HG02798 (cell line): Measurements from ENCODE around the gene BGN.

Experiments
- ATAC-seq: cut with Tn5 transposase; IDR thresholded peaks from one replicate; pipeline ENCODE4 v1.9.1; 2021; ENCODE audit warnings: mild to moderate bottlenecking; ENCODE audit not compliant: unreplicated experiment, poor library complexity

Gene BGN

GRCh38 chrX:153501530-153501929 is 6.8 kb downstream of the BGN start:
- ATAC-seq, result no peak

DNA sequence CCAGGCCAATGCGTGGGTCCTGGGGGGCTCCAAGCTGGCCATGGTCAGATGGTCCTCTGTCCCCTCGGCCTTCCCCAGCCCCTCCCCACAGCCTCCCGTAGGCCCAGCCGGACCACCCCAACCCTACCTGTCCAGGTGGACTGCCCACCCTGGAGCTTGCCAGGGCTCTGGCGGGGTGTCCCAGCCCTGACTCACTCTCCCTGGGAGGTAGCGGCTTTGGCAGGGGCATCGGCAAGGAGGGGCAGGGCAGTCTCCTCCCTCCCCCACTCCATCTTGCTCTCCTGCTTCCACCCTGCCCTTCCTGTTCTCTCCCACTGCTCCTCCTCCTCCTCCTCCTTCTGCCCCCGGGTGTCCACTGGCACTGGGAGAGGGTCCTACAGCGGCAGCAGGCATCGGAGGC is 7.4 kb downstream of the BGN start:
- no peak for ATAC-seq

DNA sequence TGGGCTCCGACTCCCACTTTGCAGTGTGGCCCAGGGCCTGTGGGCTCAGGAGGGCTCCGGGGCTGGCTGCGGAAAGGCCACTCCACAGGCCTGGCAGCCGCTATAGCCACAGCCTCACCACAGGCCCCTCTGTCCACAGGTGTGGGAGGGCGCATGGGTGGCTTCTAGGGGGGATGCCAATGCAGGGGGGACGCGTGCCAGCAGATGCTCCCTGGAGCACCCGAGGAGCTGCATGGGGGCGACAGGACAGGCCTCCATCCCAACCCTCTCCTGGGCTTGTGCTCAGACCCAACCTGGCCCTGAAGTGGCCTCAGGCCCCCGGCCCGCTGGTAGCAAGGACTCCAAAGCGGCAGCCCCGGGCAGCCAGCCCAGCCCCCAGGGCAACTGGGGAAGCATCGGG is 8.0 kb downstream of the BGN start:
- no peak for ATAC-seq

DNA sequence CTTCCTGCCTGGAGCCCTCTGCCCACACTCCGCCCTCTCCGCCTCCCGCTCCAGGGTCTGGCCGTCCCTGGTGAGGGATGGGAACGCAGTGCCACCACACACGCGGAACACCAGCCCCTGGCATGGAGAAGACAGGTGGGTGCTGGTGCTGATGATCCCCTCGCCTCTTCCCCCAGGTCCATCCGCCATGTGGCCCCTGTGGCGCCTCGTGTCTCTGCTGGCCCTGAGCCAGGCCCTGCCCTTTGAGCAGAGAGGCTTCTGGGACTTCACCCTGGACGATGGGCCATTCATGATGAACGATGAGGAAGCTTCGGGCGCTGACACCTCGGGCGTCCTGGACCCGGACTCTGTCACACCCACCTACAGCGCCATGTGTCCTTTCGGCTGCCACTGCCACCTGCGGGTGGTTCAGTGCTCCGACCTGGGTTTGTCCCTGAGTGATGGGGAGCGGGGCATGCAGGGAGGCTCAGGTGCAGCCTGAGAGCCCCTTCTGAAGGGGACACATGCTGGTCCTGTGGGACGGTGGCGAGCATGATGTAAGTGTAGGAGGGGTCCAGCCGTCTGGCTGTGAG is 9.8 kb downstream of the BGN start:
- ATAC-seq, result no peak

GRCh38 chrX:153505361-153505760 is 10.6 kb downstream of the BGN start:
- ATAC-seq, result no peak

DNA sequence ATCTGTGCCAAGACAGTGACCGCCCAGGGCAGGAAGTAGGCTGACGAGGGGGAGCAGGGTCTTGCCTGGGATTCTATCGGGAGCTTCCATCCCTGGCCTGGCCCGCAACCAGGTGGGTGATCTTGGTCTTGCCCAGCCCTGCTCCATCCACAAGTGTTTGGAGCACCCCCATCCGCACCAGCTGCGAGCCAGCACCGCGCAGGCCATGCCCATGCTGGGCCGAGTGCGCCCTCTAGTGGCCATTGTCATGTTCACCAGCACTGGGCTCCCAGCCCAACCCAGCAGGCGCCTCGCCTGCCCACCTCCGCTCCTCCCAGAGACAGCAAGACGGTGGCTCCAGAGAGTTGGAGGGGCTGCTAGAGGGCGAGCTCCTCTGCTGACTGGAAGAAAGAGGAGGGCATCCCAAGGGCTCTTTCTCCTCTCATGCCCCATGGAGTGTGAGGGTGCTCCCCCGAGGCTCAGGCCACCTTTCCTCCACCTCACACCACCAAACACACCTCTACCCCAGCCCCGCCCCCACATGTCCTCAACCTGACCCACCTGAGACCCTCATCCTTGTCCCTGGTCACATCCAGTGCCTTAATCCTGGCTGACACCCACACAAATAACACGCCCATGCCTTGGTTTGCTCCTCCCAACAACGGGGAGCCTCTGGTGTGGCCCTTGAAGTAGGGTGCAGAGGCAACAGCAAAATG is 12.9 kb downstream of the BGN start:
- peak; percentile 91 for ATAC-seq

DNA sequence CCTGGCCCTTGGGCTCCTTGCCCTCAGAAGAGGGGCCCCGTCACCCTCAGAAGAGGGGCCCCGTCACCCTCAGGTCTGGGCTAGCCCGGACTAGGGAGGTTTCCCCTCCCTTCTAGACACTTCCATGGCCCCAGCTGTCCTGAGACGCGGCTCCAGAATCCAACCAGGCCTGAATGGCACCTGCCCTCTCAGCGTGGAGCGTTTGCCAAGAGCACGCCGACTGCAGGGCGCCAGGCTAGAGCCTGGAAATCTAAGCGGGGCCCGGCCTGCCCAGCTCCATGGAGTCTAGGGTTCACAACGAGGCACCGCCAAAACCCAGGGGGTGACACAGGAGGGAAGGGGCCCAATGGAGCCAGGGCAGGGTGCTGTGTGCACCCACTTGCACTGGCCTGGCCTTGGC is 14.8 kb downstream of the BGN start:
- ATAC-seq, result no peak

DNA sequence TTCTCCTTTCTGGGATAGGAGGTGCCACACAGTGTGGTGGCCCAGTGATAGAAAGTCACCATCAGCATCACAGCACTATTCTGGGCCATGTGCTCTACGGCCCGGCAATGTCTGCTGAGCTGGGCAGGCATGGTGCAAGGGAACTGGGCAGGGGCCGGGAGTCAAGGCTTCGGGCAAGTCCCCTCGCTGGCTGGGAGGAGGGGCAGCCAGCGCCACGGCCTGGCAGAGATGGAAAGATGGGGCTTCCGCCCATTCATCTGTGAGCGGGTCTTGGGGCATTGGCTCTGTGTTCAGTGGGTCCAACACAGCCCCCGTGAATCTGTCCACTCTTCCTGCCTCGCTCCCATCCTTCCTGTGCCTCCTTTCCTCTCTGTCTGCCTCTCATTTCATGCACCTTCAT is 15.6 kb downstream of the BGN start:
- ATAC-seq, result no peak

GRCh38 chrX:153511784-153512500 is 17.2 kb downstream of the BGN start:
- ATAC-seq, result no peak

GRCh38 chrX:153512501-153512893 is 17.7 kb downstream of the BGN start:
- ATAC-seq, result no peak

- no peak for ATAC-seq
Observed at GRCh38 chrX:153513265-153513664, 18.5 kb downstream of the BGN start.

- ATAC-seq, result no peak
Observed at GRCh38 chrX:153514259-153514658, 19.5 kb downstream of the BGN start.

GRCh38 chrX:153515435-153515834 is 20.7 kb downstream of the BGN start:
- ATAC-seq, result no peak

- no peak for ATAC-seq
Observed at GRCh38 chrX:153516073-153516472, 21.3 kb downstream of the BGN start.

DNA sequence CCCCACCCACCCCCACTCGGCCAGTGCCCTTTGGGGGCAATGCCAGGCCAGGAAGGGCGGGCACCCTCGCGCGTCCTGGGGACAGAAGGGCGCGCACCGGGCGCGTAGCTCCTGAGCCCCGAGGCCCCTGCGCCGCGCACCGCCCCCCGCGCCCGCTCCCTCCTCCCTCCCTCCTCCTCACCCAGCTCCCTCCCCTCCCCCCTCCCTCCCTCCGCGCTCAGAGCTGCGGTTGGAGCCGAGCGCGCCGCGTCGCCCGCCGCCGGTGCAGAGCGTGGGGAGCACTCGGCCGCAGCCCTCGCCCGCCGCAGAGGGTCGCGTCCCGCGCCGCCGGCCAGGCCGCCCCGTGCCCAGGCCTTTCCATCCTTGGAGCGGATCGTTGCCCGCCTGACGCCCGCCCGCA is 22.6 kb downstream of the BGN start, which contains the start of gene ATP2B3:
Gene ATP2B3 (plus strand): TSS at position 220 of the 400 bp plus-strand sequence. CDS start 18,606 bp downstream, outside the sequence.
- no peak for ATAC-seq

GRCh38 chrX:153517946-153518834 is 23.4 kb downstream of the BGN start:
- no peak for ATAC-seq

DNA sequence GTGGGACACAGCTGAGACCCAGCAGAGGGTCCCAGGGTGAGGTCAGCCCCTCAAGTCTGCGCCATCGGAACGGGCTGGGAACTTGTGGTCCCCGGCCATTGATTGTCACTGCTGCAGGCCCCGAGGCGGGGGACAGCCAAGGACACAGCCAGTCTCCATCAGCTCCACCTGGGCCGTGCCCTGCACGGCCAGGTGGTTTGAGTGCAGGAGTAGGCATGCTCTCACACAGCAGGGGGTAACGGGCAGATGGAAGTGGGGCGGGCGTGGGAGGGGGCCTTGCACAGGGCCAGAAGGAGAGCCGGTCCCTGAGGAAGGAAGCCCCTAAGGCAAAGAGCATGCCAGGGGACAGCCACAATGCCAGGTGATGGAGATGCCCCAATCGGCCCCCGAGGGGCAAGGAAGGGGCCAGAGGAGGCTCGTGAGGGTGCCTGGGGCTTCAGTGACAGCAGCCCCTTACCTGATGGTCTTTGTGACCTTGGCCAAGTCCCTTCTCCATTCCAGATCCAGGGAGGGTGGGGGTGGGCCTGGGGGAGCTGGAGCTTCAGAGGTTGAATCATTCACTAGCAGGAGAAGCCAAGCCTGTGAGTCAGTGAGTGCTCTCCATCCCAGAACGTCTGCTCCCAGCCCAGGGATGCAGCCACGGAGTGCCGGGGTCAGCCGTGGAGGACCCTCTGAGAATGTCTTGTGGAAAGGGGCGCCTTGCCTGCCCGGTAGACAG is 24.9 kb downstream of the BGN start:
- ATAC-seq, result no peak

GRCh38 chrX:153520287-153520917 is 25.6 kb downstream of the BGN start:
- ATAC-seq, result no peak

GRCh38 chrX:153521034-153521433 is 26.3 kb downstream of the BGN start:
- ATAC-seq, result no peak

- ATAC-seq, result no peak
Observed at GRCh38 chrX:153522259-153522658, 27.5 kb downstream of the BGN start.
